Thyroid gland (tissue), 4 donors: ENCODE measurements around the gene ALLC.

ENCODE experiments used
- CTCF ChIP-seq, 6 experiments: fragments of 200-600 bp in 3 of 6; fragments of 450-650 bp in 3 of 6; sonication (generic) in 3 of 6; IDR thresholded peaks; one replicate each; pipeline ENCODE4 v1.5.1; 2016 to 2019; ENCODE audit warnings: antibody characterized with exemption in 6 of 6, mild to moderate bottlenecking in 2 of 6, inconsistent platforms in 1 of 6, moderate library complexity in 1 of 6
- POLR2A ChIP-seq, 2 donors: fragments of 450-650 bp; IDR thresholded peaks; one replicate each; pipeline ENCODE4 v1.6.1; 2017; ENCODE audit warnings: antibody characterized with exemption in 2 of 2, mild to moderate bottlenecking in 2 of 2, moderate library complexity in 1 of 2

GRCh38 chr2:3638456-3638810 is 19.6 kb upstream of the ALLC start:
- TF ChIP-seq CTCF (IDR thresholded peaks at IDR 0.05) (no peak), POLR2A (IDR thresholded peaks at IDR 0.05) (no peak)
